K562 (cell line): Measurements from ENCODE around the gene SLC34A3. TPM values are rescaled to one million over a fixed set of nuclear protein-coding genes. Genes with fewer than 3 reads are reported as not detected.
A peak's percentile ranks its signal among the peaks of the same experiment; 100 is the strongest.

Source experiments
- CHD7 ChIP-seq: fragments of 200-600 bp; sonication (generic); IDR thresholded peaks from one replicate; pipeline ENCODE4 v1.6.1; 2012; ENCODE audit warnings: mild to moderate bottlenecking, low read depth, low read length, inconsistent platforms
- DNMT1 ChIP-seq: fragments of 450-650 bp; IDR thresholded peaks from 2 replicates; pipeline ENCODE4 v1.6.1; 2016; ENCODE audit warnings: antibody characterized with exemption, mild to moderate bottlenecking
- HEY1 ChIP-seq: fragments of 250-450 bp; sonication (Bioruptor Pico); IDR thresholded peaks from 2 replicates; pipeline ENCODE4 v1.5.0; 2020; ENCODE audit warnings: mild to moderate bottlenecking, moderate library complexity, borderline replicate concordance
- MXD1 ChIP-seq: fragments of 250-450 bp; sonication (Bioruptor Pico); IDR thresholded peaks from 2 replicates; pipeline ENCODE4 v1.8.0; 2021; ENCODE audit warnings: borderline replicate concordance, mild to moderate bottlenecking, moderate library complexity; ENCODE audit not compliant: poor library complexity, severe bottlenecking
- PCBP1 ChIP-seq: fragments of 200-400 bp; formaldehyde crosslinking; IDR thresholded peaks from 2 replicates; pipeline ENCODE4 v1.6.1; 2018; ENCODE audit warnings: mild to moderate bottlenecking, low read depth, low read length; ENCODE audit not compliant: poor library complexity, severe bottlenecking
- PYGO2 ChIP-seq: fragments of 450-650 bp; IDR thresholded peaks from 2 replicates; pipeline ENCODE4 v1.6.1; 2016; ENCODE audit warnings: mild to moderate bottlenecking, missing genetic modification characterization, moderate library complexity, missing compliant biosample characterization
- RBM34 ChIP-seq: fragments of 200-400 bp; formaldehyde crosslinking; IDR thresholded peaks from 2 replicates; pipeline ENCODE4 v1.6.1; 2018; ENCODE audit warnings: low read length, borderline replicate concordance; ENCODE audit not compliant: insufficient read depth
- SMARCA4 ChIP-seq: fragments of 450-650 bp; IDR thresholded peaks from 2 replicates; pipeline ENCODE4 v1.6.1; 2016
- UBTF ChIP-seq, 2 experiments: IDR thresholded peaks; 2 replicates each; pipeline ENCODE4 v1.6.1; 2012; ENCODE audit warnings: improper control_type of control experiment in 2 of 2, low read depth in 2 of 2, low read length in 2 of 2, borderline replicate concordance in 1 of 2
- ZBTB26 ChIP-seq: fragments of 450-650 bp; formaldehyde crosslinking; IDR thresholded peaks from 2 replicates; pipeline ENCODE4 v1.4.0; 2022; ENCODE audit warnings: missing genetic modification characterization
- polyA plus RNA-seq, 8 experiments: library from polyadenylated mRNA; depleted of rRNA in 4 of 8; stranded (reverse) in 5 of 8; unstranded in 3 of 8; fragments of >200 nt; fragmentation: Nextera tagmentation in 2 of 8; fragmentation: Illumina TruSeq in 1 of 8; extraction: Ambion mirVana in 2 of 8; extraction: Trizol in 1 of 8; gene quantifications; 2 replicates each; pipeline versions ENCODE4 v1.2.1 to v1.2.3, GENCODE V29; 2011 to 2014; ENCODE audit warnings: inconsistent platforms in 1 of 8, missing spikeins in 1 of 8
- total RNA-seq, 7 experiments: library from RNA; depleted of rRNA in 6 of 7; stranded (reverse); fragments of >200 nt in 6 of 7; fragmentation: Illumina TruSeq in 2 of 7; extraction: Trizol in 2 of 7; gene quantifications; 2 replicates each; pipeline versions ENCODE4 v1.2.1 to v1.2.3, GENCODE V29; 2011 to 2021; ENCODE audit warnings: low replicate concordance in 1 of 7

Gene SLC34A3
- total and polyA plus RNA-seq, 9 of the 15 experiments (the other 6 are each of a cell fraction or from before 2014, with no cell fraction given) = not detected

- no peak for TF ChIP-seq CHD7
- TF ChIP-seq RBM34 = no peak
- TF ChIP-seq PCBP1 = no peak
- no peak for TF ChIP-seq ZBTB26 (CRISPR knock-in tag)
- no peak for TF ChIP-seq HEY1 (CRISPR knock-in tag)
- TF ChIP-seq MXD1 (CRISPR knock-in tag) = no peak
- TF ChIP-seq PYGO2 (tag) = no peak
- TF ChIP-seq DNMT1 = no peak
- TF ChIP-seq SMARCA4 = no peak
- peak in 1 of 2 experiments; percentile 60; a peak in 1 of 4 replicates for TF ChIP-seq UBTF (IDR thresholded peaks at IDR 0.05; ENCODE audit: borderline replicate concordance in 1 of 2, low read depth in 2 of 2, low read length in 2 of 2)
Observed at GRCh38 chr9:137217276-137218211, 13.2 kb upstream of the SLC34A3 start (continued).
